Right lobe of liver (tissue), 6 donors: ENCODE measurements around the gene OMG. TPM values are rescaled to one million over a fixed set of nuclear protein-coding genes. Genes with fewer than 3 reads are reported as not detected.
"Not testable (repeated sequence)": the region's sequence is repeated elsewhere in the genome, so short reads cannot be mapped to it uniquely, and the experiment has no call there.

ENCODE experiments used
- ATAC-seq, 4 donors: fragments of 200-7000 bp; cut with Tn5 transposase; one replicate each; pipeline ENCODE4 v1.9.1; 2020; ENCODE audit warnings: mild to moderate bottlenecking in 4 of 4, moderate library complexity in 4 of 4
- DNase-seq, 3 donors: peaks; one replicate each; pipeline ENCODE4 v3.0.0-alpha.2; 2020
- H3K27ac ChIP-seq, 3 donors: fragments of 200-600 bp; one replicate each; pipeline ENCODE4 v1.8.0; 2022
- H3K27me3 ChIP-seq, 2 donors: fragments of 200-600 bp; one replicate each; pipeline ENCODE4 v1.8.0; 2022
- H3K36me3 ChIP-seq, 4 donors: fragments of 200-600 bp; sonication (generic) in 1 of 4; one replicate each; pipeline versions ENCODE4 v1.5.1 to v1.8.0; 2017 to 2022; ENCODE audit warnings: control low read depth in 1 of 4
- H3K4me1 ChIP-seq, 4 donors: fragments of 200-600 bp; sonication (generic) in 1 of 4; one replicate each; pipeline versions ENCODE4 v1.5.1 to v1.8.0; 2017 to 2022; ENCODE audit warnings: control low read depth in 1 of 4
- H3K4me3 ChIP-seq, 3 donors: fragments of 200-600 bp; one replicate each; pipeline ENCODE4 v1.8.0; 2022
- H3K9me3 ChIP-seq, 4 donors: fragments of 200-600 bp; sonication (generic) in 1 of 4; one replicate each; pipeline versions ENCODE4 v1.5.1 to v1.8.0; 2017 to 2022; ENCODE audit warnings: control low read depth in 1 of 4
- CTCF ChIP-seq, 4 donors: fragments of 200-600 bp in 3 of 4; fragments of 450-650 bp in 1 of 4; IDR thresholded peaks; one replicate each; pipeline versions ENCODE4 v1.5.1 to v1.8.0; 2016 to 2022; ENCODE audit warnings: antibody characterized with exemption in 4 of 4, mild to moderate bottlenecking in 2 of 4
- POLR2A ChIP-seq: fragments of 450-650 bp; IDR thresholded peaks from one replicate; pipeline ENCODE4 v1.6.1; 2017; ENCODE audit warnings: antibody characterized with exemption, mild to moderate bottlenecking
- whole genome bisulfite sequencing: methylation state at CpG from one replicate; pipeline ENCODE4 v1.1.6; 2018; ENCODE audit warnings: low coverage, low lambda C conversion rate; ENCODE audit not compliant: insufficient coverage; ENCODE audit errors: missing lambda C conversion rate; 5-methylcytosine and 5-hydroxymethylcytosine counted together
- intact Hi-C, 2 donors: fragments of 100-400 bp; cut with DNase I; formaldehyde crosslinking; loops; one replicate each; pipeline versions ENCODE4 v1.11.2 to v1.14.1; 2022
- long read RNA-seq: library from polyadenylated mRNA; unstranded; transcript quantifications from one replicate; pipeline ENCODE4 v2.0.0, GENCODE V29; 2019
- total RNA-seq, 6 experiments: library from RNA; depleted of rRNA in 2 of 6; stranded (reverse); fragments of >200 nt in 2 of 6; fragmentation: NEBNext Ultra II Directional in 3 of 6; extraction: Animal tissue kit (Norgen Biotek cat#: 25700) in 3 of 6; gene quantifications; one replicate each; pipeline versions ENCODE4 v1.1.0 to v1.2.4, GENCODE V29; 2016 to 2023
- donor health status: DM: no; HTN: yes; CAD: no.
- donor health status: DM: no; HTN: no; CAD: no.
- donor health status: DM: no; HTN: no; CAD: no.
- donor health status: DM: no; HTN: yes; CAD: no.
- donor health status: DM: no; HTN: yes; CAD: no.

The OMG gene
- total RNA-seq = under 1 TPM in 2 of 6 experiments, not detected in 4; 0.29 to 0.62 TPM
- long read RNA-seq = 0 reads

DNA sequence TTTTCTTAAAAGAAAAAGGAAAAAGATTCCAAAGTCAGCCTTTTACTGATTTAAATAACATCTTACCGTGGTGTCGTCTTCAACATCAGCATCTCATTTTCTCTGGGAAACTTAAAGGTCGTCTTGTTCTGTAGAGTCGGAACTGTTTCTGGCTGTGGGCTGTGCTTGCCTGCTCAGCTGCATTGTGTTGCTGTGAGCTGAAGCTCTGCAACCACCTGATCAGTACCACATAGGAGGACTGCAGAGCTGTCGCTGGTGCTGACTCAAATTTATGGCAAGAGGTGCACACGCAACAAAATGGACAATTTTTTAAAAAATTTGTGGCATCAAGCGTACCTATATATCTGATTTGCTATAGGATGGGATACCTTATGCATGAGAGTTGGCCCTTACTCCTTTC is at the start of gene OMG:
Gene OMG (minus strand): TSS at position 150 of the 400 bp plus-strand sequence. CDS start 908 bp downstream, outside the sequence.
- DNase-seq = no peak
- Histone ChIP-seq H3K27ac (no peak within 1 kb of the TSS), H3K27me3 (no peaks in the 10 kb centered on the region), H3K36me3 (no peaks in the 10 kb centered on the region), H3K4me1 (no peaks in the 10 kb centered on the region), H3K4me3 (no peak within 1 kb of the TSS), H3K9me3 (no peaks in the 10 kb centered on the region)
- intact Hi-C loops = no loop called here
- ATAC-seq = no peak
- no peak for TF ChIP-seq CTCF (IDR thresholded peaks at IDR 0.05)
- no peak for TF ChIP-seq POLR2A
- WGBS = 87% methylated on average over 7 of the region's 7 CpGs

DNA sequence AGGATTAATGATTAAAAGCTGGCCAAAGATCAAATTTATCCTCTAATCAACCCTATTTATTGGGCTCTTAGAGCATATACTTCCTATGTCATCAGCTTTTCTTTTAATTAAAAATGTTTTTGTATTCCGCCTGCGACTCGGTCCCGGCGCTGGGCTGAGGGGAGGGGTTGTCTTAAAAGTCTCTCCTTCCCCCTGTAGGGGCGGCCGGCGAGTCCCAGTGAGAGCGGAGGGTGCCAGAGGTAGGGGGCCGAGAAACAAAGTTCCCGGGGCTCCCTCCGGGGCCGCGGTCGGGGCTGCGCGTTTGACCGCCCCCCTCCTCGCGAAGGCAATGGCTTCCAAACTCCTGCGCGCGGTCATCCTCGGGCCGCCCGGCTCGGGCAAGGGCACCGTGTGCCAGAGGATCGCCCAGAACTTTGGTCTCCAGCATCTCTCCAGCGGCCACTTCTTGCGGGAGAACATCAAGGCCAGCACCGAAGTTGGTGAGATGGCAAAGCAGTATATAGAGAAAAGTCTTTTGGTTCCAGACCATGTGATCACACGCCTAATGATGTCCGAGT is 48.2 kb upstream of the OMG start:
- peak in 2 of 4 donors; percentile 17 to 46 for ATAC-seq
- DNase-seq = not testable (repeated sequence)

DNA sequence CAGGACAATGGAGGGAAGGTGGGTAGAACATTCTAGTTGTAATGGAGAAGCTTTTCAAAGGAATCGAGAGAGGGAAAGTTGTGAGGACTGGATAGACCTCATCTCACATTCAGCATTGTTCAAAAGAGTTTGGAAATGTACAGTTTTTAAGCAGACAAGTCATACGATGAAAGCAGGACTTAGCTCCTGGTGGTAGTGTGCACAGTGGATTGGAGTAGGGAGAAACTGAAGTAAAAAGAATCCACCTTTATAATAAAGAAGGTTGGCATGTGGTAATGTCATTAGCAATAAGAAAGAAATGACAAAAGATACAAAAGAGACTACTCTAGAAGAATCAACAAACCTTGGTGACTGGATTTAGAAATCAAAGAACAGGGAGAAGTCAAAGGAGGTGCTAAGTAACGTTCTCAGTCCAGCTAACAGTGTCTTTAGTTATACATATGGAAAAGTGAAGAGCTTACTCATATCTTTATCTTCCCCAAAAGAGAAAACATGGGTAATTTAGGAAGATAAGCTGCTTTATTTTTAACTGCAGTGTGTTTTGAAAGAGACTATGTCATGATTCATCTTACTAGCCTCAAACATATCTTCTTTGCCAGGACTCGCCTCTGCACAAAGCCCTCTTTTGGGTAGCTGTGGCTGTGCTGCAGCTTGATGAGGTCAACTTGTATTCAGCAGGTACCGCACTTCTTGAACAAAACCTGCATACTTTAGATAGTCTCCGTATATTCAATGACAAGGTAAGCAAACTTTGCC is 43.0 kb upstream of the OMG start:
- no peak for TF ChIP-seq CTCF (IDR thresholded peaks at IDR 0.05)
- no peak for DNase-seq
- no peak for ATAC-seq
- Histone ChIP-seq H3K9me3 (no peaks in the 10 kb centered on the region), H3K27ac (no peak overlapping the region), H3K36me3 (peaks cover 0 to 23% (median 3%) of the 10 kb centered on the region in 4 donors), H3K4me1 (no peaks in the 10 kb centered on the region), H3K4me3 (no peak overlapping the region), H3K27me3 (no peaks in the 10 kb centered on the region)
- intact Hi-C loops = no loop called here
- WGBS = 84% methylated on average over 6 of the region's 6 CpGs

More for the DNA sequence above, 48.2 kb upstream of the OMG start:
- H3K4me3 ChIP-seq, H3K4me1 ChIP-seq, H3K9me3 ChIP-seq, H3K27me3 ChIP-seq, H3K27ac ChIP-seq, intact Hi-C loops: not testable (repeated sequence)
- peaks cover 0 to 15% (median 1%) of the 10 kb centered on the region in 4 donors for H3K36me3 ChIP-seq
- WGBS = 100% methylated on average over 6 of the region's 34 CpGs

GRCh38 chr17:31329221-31329620 is 32.2 kb upstream of the OMG start:
- intact Hi-C loops = no loop called here
- Histone ChIP-seq H3K9me3 (no peaks in the 10 kb centered on the region), H3K4me3 (no peak overlapping the region), H3K36me3 (peaks cover 0 to 4% (median 0%) of the 10 kb centered on the region in 4 donors), H3K4me1 (no peaks in the 10 kb centered on the region), H3K27me3 (no peaks in the 10 kb centered on the region), H3K27ac (no peak overlapping the region)
- DNase-seq (no peak), ATAC-seq (no peak)
- TF ChIP-seq POLR2A (no peak), CTCF (IDR thresholded peaks at IDR 0.05) (no peak)

GRCh38 chr17:31328160-31328535 is 31.1 kb upstream of the OMG start:
- no peak overlapping the region for H3K27ac ChIP-seq
- H3K36me3 ChIP-seq = peaks cover 0 to 4% (median 0%) of the 10 kb centered on the region in 4 donors
- no peak for TF ChIP-seq POLR2A
- no peak for TF ChIP-seq CTCF (IDR thresholded peaks at IDR 0.05)
- H3K9me3 ChIP-seq = no peaks in the 10 kb centered on the region
- no peak overlapping the region for H3K4me3 ChIP-seq
- no peaks in the 10 kb centered on the region for H3K4me1 ChIP-seq
- no peaks in the 10 kb centered on the region for H3K27me3 ChIP-seq
- DNase-seq (no peak), ATAC-seq (no peak)
- intact Hi-C loops = no loop called here
